ENCODE results near the gene CPNE1. TPM values are rescaled to one million over a fixed set of nuclear protein-coding genes. Genes with fewer than 3 reads are reported as not detected.

Gene CPNE1
- total RNA-seq, 1 donor from 2014 or later: 22.5 TPM

DNA sequence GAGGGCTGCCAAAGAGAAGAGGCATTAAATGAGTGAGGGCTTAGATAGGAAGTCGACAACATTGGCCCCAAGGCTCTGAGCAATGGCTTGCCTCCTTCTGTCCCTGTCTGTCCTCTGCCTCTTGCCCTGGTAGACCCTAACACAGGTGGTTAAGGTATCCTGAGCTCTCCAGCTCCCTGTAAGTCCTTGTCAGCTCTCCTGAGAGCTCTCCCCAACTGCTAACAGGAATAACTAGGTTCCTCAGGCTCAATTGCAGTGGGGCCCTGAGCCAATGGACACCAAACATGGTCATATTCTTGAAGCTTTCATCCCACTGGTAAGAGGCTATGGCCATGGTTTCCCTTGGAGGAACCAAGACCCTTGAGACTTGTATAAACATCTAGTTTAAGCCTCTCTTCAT lies 5.0 kb upstream of the CPNE1 start:
- no peak for TF ChIP-seq CTCF (conservative IDR thresholded peaks at IDR 0.05; ENCODE audit: low read depth, low read length)
- DNase-seq (ENCODE audit: low read depth): no peak

GRCh38 chr20:35669221-35669620 lies 4.5 kb upstream of the CPNE1 start:
- TF ChIP-seq CTCF (conservative IDR thresholded peaks at IDR 0.05; ENCODE audit: low read depth, low read length): no peak
- no peak overlapping the region for H3K4me3 ChIP-seq (ENCODE audit: low read depth, low read length)
- no peak for DNase-seq (ENCODE audit: low read depth)

More for the DNA sequence above, 5.0 kb upstream of the CPNE1 start:
- H3K4me3 ChIP-seq (ENCODE audit: low read depth, low read length): no peak overlapping the region

DNA sequence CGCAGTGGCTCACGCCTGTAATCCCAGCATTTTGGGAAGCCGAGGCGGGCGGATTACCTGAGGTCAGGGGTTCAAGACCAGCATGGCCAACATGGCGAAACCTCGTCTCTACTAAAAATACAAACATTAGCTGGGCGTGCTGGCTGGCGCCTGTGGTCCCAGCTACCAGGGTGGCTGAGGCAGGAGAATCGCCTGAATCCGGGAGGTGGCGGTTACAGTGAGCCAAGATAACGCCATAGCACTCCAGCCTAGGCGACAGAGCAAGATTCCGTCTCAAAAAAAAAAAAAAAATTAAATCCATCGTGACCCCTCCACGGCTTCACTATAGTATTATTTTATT lies 1.2 kb upstream of the CPNE1 start:
- TF ChIP-seq CTCF (conservative IDR thresholded peaks at IDR 0.05; ENCODE audit: low read depth, low read length): no peak

DNA sequence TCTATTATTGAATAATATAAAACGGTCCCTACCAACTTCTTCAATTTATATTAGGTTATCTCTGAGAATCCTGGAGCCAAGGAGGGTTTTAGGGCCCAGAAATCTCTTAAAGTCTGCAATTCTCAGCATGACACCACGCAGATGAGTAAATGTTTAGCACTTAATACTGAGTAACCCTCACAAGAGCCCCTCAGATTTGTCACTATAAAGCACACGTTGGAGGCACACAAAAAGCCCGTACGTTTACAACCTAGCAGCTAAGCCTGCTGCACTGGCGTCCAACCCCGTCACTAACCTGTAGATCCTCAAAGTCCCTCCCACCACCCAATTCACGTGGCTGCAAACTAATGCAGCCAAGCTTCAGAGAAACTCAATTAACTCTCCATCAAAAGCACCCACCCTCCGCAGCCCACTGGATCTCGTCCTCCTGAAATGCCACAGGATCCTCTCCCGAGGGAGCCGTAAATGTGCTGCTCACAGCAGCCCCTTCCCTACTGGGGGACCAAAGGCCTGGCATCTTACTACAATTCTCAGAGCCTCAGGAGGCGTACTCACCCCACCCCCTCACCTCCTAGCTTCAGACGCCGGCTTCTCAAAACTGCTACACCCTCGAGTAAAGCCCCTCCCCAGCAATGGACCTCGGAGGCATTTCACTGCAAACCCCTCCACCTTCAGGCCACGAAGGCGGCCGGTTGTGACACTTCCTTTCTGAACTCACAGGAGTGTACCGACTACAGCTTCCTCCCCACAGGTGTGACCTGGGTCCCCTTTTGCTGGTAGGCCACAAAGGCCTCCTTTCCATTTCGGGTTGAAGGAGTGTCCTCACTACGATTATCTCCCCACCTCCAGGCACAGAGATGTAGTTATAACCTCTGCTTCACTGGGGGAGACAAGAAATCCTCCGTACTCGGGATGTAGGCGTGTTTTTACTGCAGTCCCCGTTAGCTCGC lies 909 bp downstream of the CPNE1 start:
- no peak for DNase-seq (ENCODE audit: low read depth)
- H3K4me3 ChIP-seq (ENCODE audit: low read depth, low read length): peak overlapping the region; percentile 93
- no peak for TF ChIP-seq CTCF (conservative IDR thresholded peaks at IDR 0.05; ENCODE audit: low read depth, low read length)

More for the DNA sequence above, 1.2 kb upstream of the CPNE1 start:
- no peak for DNase-seq (ENCODE audit: low read depth)
- no peak overlapping the region for H3K4me3 ChIP-seq (ENCODE audit: low read depth, low read length)

GRCh38 chr20:35662551-35662950 lies 2.1 kb downstream of the CPNE1 start:
- no peak for TF ChIP-seq CTCF (conservative IDR thresholded peaks at IDR 0.05; ENCODE audit: low read depth, low read length)
- DNase-seq (ENCODE audit: low read depth): no peak
- H3K4me3 ChIP-seq (ENCODE audit: low read depth, low read length): peak overlapping the region; percentile 93

DNA sequence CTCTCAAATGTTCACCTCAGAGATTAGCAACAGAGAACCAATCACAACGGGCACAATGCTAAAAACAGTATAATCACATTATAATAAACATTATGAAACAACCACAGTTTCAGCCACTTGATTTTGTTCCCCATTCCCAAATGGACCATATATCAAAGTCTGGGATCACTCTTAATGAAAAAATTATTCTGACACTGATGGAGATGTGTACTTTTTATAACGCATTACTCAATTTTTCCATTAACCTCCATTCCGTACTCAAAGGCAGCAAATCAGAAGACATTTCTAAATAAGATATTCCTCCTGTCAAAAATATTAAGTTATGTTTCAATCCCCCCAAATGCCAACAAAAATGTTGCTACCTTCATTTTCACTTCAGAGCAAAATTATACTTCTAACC lies 2.8 kb downstream of the CPNE1 start:
- TF ChIP-seq CTCF (conservative IDR thresholded peaks at IDR 0.05; ENCODE audit: low read depth, low read length): no peak
- DNase-seq (ENCODE audit: low read depth): no peak
- H3K4me3 ChIP-seq (ENCODE audit: low read depth, low read length): peak overlapping the region; percentile 9

GRCh38 chr20:35661053-35661452 lies 3.6 kb downstream of the CPNE1 start:
- no peak for DNase-seq (ENCODE audit: low read depth)
- TF ChIP-seq CTCF (conservative IDR thresholded peaks at IDR 0.05; ENCODE audit: low read depth, low read length): no peak
- H3K4me3 ChIP-seq (ENCODE audit: low read depth, low read length): peak overlapping the region; percentile 2
